Erythroblast (primary cell): ENCODE data around the gene ADO.

Source experiments
- GATA1 ChIP-seq: IDR thresholded peaks from 2 replicates; pipeline ENCODE4 v1.6.1; 2011; ENCODE audit warnings: low read depth, mild to moderate bottlenecking, control low read depth, low read length, moderate library complexity
- POLR2A ChIP-seq: IDR thresholded peaks from 2 replicates; pipeline ENCODE4 v1.6.1; 2011; ENCODE audit warnings: mild to moderate bottlenecking, low read length

DNA sequence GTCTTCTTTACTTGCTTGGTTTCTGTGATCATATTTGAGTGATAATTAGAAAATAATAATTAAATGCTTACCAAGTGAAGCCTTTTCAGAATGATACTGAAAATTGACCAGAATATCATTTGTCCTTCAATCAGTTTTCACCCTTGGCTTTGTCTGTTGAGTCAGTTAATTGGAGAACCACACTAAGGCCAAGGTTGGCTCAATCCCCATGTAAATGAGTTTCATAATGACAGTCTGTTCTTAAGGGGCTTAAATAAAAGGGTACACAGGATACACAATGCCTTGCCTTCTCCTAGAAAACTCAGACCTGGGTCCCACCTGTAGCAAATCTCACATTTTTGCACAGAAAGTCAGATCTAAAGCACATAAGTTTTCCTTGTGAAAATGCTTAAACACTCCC lies 42.9 kb downstream of the ADO start:
- no peak for TF ChIP-seq POLR2A
- TF ChIP-seq GATA1: no peak
